ENCODE data around the gene NDOR1. TPM values are rescaled to one million over a fixed set of nuclear protein-coding genes. Genes with fewer than 3 reads are reported as not detected.

The NDOR1 gene
- 18.9 and 28.0 TPM in 2 replicates for total RNA-seq (ENCODE audit: low replicate concordance)
- long read RNA-seq, partial matches to known transcripts = 0 of 1 reads
- long read RNA-seq, other reads (novel, unspliced or antisense) = 1 of 1 reads

- H3K27ac Mint-ChIP-seq = peak within 1 kb of the TSS; percentile 91
- H3K27me3 Mint-ChIP-seq = no peaks in the 10 kb centered on the region
- peak within 1 kb of the TSS; percentile 94 for H3K4me3 Mint-ChIP-seq
- H3K9me3 Mint-ChIP-seq = no peaks in the 10 kb centered on the region
- H3K36me3 Mint-ChIP-seq = peaks cover 6% of the 10 kb centered on the region
- peak; percentile 93 for DNase-seq (ENCODE audit: extremely low spot score, unreplicated experiment)
- TF ChIP-seq CTCF (conservative IDR thresholded peaks at IDR 0.05) = no peak
- H3K4me1 Mint-ChIP-seq (ENCODE audit: unreplicated experiment) = peaks cover 27% of the 10 kb centered on the region
Observed at GRCh38 chr9:137205126-137206069, at the start of gene NDOR1, which contains the start of gene TMEM203. NDOR1 (plus strand) TSS chr9:137205700; CDS start chr9:137205778, 78 bp downstream. TMEM203 (minus strand) TSS chr9:137205648; CDS start chr9:137205414, 234 bp downstream.

- DNase-seq (ENCODE audit: extremely low spot score, unreplicated experiment) = no peak
- Mint-ChIP-seq H3K36me3 (no peaks in the 10 kb centered on the region), H3K4me1 (ENCODE audit: unreplicated experiment) (no peaks in the 10 kb centered on the region), H3K27ac (no peak overlapping the region), H3K9me3 (no peaks in the 10 kb centered on the region), H3K4me3 (no peak overlapping the region), H3K27me3 (peaks cover 63% of the 10 kb centered on the region)
- TF ChIP-seq CTCF (conservative IDR thresholded peaks at IDR 0.05) = no peak
Observed at GRCh38 chr9:137156567-137157375, 48.7 kb upstream of the NDOR1 start.

- H3K36me3 Mint-ChIP-seq = no peaks in the 10 kb centered on the region
- DNase-seq (ENCODE audit: extremely low spot score, unreplicated experiment) = no peak
- no peaks in the 10 kb centered on the region for H3K9me3 Mint-ChIP-seq
- no peak overlapping the region for H3K27ac Mint-ChIP-seq
- no peak for TF ChIP-seq CTCF (conservative IDR thresholded peaks at IDR 0.05)
- H3K27me3 Mint-ChIP-seq = peaks cover 65% of the 10 kb centered on the region
- H3K4me3 Mint-ChIP-seq = no peak overlapping the region
- no peaks in the 10 kb centered on the region for H3K4me1 Mint-ChIP-seq (ENCODE audit: unreplicated experiment)
Observed at GRCh38 chr9:137157618-137158415, 47.7 kb upstream of the NDOR1 start.

- Mint-ChIP-seq H3K27ac (no peak overlapping the region), H3K9me3 (no peaks in the 10 kb centered on the region), H3K36me3 (no peaks in the 10 kb centered on the region), H3K4me3 (no peak overlapping the region), H3K27me3 (peaks cover 73% of the 10 kb centered on the region), H3K4me1 (ENCODE audit: unreplicated experiment) (no peaks in the 10 kb centered on the region)
- no peak for DNase-seq (ENCODE audit: extremely low spot score, unreplicated experiment)
- TF ChIP-seq CTCF (conservative IDR thresholded peaks at IDR 0.05) = no peak
Observed at GRCh38 chr9:137158625-137159024, 46.9 kb upstream of the NDOR1 start.

Data from type B pancreatic cell (in vitro differentiated cells).